HG03565 (cell line): Measurements from ENCODE around the gene SCN2A.

ENCODE experiments used
- ATAC-seq: cut with Tn5 transposase; IDR thresholded peaks from one replicate; pipeline ENCODE4 v1.9.1; 2021; ENCODE audit warnings: mild to moderate bottlenecking, moderate library complexity; ENCODE audit not compliant: unreplicated experiment

Gene SCN2A

GRCh38 chr2:165239230-165239629, at the start of gene SCN2A:
Gene SCN2A (plus strand): TSS chr2:165239414. CDS start chr2:165295824, 56,410 bp downstream.
- peak; percentile 70 for ATAC-seq

- no peak for ATAC-seq
Measured at GRCh38 chr2:165191096-165191728, 48.0 kb upstream of the SCN2A start.

- ATAC-seq, result peak; percentile 25
Measured at GRCh38 chr2:165192729-165193128, 46.5 kb upstream of the SCN2A start.

GRCh38 chr2:165193178-165193777, 45.9 kb upstream of the SCN2A start:
- peak; percentile 97 for ATAC-seq

GRCh38 chr2:165196411-165196810, 42.8 kb upstream of the SCN2A start:
- ATAC-seq, result no peak

- ATAC-seq, result no peak
Measured at GRCh38 chr2:165197346-165197745, 41.9 kb upstream of the SCN2A start.

- no peak for ATAC-seq
Measured at GRCh38 chr2:165198181-165198580, 41.0 kb upstream of the SCN2A start.

GRCh38 chr2:165202239-165202638, 37.0 kb upstream of the SCN2A start:
- ATAC-seq, result no peak

GRCh38 chr2:165203689-165204559, 35.3 kb upstream of the SCN2A start, which contains the start of gene SCN3A:
Gene SCN3A (minus strand): TSS chr2:165204050. CDS start chr2:165176394, 27,656 bp downstream.
- ATAC-seq, result peak; percentile 58

GRCh38 chr2:165205865-165206264, 33.3 kb upstream of the SCN2A start:
- ATAC-seq, result no peak

GRCh38 chr2:165208094-165208493, 31.1 kb upstream of the SCN2A start:
- no peak for ATAC-seq

- ATAC-seq, result no peak
Measured at GRCh38 chr2:165214093-165214492, 25.1 kb upstream of the SCN2A start.

- no peak for ATAC-seq
Measured at GRCh38 chr2:165219481-165219880, 19.7 kb upstream of the SCN2A start.

- ATAC-seq, result no peak
Measured at GRCh38 chr2:165224941-165225340, 14.3 kb upstream of the SCN2A start.

GRCh38 chr2:165227571-165227970, 11.6 kb upstream of the SCN2A start:
- ATAC-seq, result no peak

- no peak for ATAC-seq
Measured at GRCh38 chr2:165237056-165237455, 2.2 kb upstream of the SCN2A start.

- no peak for ATAC-seq
Measured at GRCh38 chr2:165238295-165238694, 919 bp upstream of the SCN2A start.

- no peak for ATAC-seq
Measured at GRCh38 chr2:165239856-165240515, 772 bp downstream of the SCN2A start.

GRCh38 chr2:165240916-165241315, 1.7 kb downstream of the SCN2A start:
- ATAC-seq, result no peak

- ATAC-seq, result no peak
Measured at GRCh38 chr2:165245081-165245793, 6.0 kb downstream of the SCN2A start.

- ATAC-seq, result no peak
Measured at GRCh38 chr2:165248238-165248637, 9.0 kb downstream of the SCN2A start.
